Motor neuron (in vitro differentiated cells): ENCODE measurements around the gene FCN2. TPM values are rescaled to one million over a fixed set of nuclear protein-coding genes. Genes with fewer than 3 reads are reported as not detected.

Source experiments
- ATAC-seq, 8 experiments: fragments of 200-7000 bp; cut with Tn5 transposase; replicated peaks in 6 of 8; 2 replicates each; pipeline ENCODE4 v1.8.0; 2021; ENCODE audit warnings: mild to moderate bottlenecking in 8 of 8, moderate library complexity in 8 of 8
- H3K27ac ChIP-seq, 2 donors: fragments of 250-450 bp; sonication (Bioruptor Pico); 2 replicates each; pipeline ENCODE4 v1.9.0; 2021; ENCODE audit warnings: antibody characterized with exemption in 2 of 2, mild to moderate bottlenecking in 2 of 2, moderate library complexity in 1 of 2
- H3K4me1 ChIP-seq, 2 donors: fragments of 250-450 bp; sonication (Bioruptor Pico); replicated peaks in 1 of 2; 2 replicates each; pipeline ENCODE4 v1.6.1; 2021; ENCODE audit warnings: antibody characterized with exemption in 2 of 2, mild to moderate bottlenecking in 2 of 2, moderate library complexity in 1 of 2
- H3K4me3 ChIP-seq, 5 donors: fragments of 250-450 bp; sonication (Bioruptor Pico); 2 replicates each; pipeline ENCODE4 v1.9.0; 2021; ENCODE audit warnings: antibody characterized with exemption in 5 of 5, mild to moderate bottlenecking in 5 of 5, moderate library complexity in 4 of 5
- WGBS, 10 experiments: fragments of 450-650 bp; shearing (Covaris generic); methylation state at CpG; one replicate each; pipeline ENCODE4 v1.0.0; 2022; 5-methylcytosine and 5-hydroxymethylcytosine counted together
- in situ Hi-C, 9 experiments: fragments of 400-800 bp; cut with MboI; loops; one replicate each; pipeline ENCODE4 v1.15.0; 2021; ENCODE audit warnings: low sequenced_read_pairs in 9 of 9, low pct_unique_long_range_greater_than_20kb in 2 of 9; ENCODE audit not compliant: unreplicated experiment in 9 of 9
- total RNA-seq, 8 experiments: library from RNA; unstranded; fragments of 300-600 nt; gene quantifications; 2 replicates each; pipeline versions ENCODE4 v1.2.3 to v1.2.4, GENCODE V29; 2022

FCN2 gene
- total RNA-seq, 8 experiments from 2014 or later, result 0.21 TPM; not detected in 7

DNA sequence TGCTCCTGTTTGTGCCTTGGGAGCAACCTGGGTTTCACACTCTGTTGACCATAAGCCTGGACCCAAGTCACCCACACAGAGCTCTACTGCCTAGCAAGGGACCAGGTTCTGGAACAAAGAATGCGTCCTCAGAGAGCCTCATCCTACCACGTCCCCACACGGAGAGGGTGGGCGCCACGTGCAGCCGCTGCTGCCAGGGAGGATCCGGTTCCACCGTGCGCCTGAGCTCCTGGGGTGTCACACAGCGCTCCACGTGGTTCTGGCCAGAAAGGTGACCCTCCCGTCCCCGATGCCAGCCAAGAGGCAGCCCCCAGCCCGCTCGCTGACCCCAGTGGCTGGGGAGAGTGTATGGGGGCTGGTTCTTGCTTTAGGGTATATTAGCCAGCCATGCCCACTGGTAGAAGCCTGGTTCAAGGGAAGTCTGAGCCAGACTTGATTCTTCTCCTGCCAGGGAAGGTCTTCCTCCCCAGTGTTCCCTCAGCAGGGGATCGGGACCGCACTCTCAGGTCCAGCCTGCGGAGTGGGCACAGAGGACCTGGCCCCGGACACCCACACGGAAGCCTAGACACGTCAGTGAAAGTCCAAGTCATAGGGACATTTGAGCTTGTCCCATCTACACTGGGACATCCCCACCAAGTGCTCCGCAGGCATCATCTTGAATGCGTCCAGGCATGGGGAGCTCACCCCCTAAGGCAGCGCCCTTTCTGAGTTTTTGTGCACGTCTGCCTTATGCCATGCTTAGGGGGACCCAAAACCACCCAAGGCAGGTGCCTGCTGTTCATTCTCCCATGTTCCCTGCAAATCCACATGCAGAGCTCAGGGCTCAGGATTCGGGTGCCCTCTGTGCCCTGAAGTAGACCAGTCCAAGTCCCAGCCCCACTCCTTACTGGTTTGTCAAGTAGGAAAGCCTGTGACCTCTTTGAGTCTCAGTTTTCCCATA lies 34.7 kb downstream of the FCN2 start:
- WGBS, 10 experiments, result 12 to 100% (median 81%) methylated on average over 2 to 13 of the region's 26 CpGs; no CpG with 5 or more reads in 5 of the 10 experiments
- in situ Hi-C loops, result no loop called here
- no peak overlapping the region for H3K27ac ChIP-seq
- no peak for ATAC-seq
- H3K4me1 ChIP-seq, result no peaks in the 10 kb centered on the region
- H3K4me3 ChIP-seq, result no peak overlapping the region

DNA sequence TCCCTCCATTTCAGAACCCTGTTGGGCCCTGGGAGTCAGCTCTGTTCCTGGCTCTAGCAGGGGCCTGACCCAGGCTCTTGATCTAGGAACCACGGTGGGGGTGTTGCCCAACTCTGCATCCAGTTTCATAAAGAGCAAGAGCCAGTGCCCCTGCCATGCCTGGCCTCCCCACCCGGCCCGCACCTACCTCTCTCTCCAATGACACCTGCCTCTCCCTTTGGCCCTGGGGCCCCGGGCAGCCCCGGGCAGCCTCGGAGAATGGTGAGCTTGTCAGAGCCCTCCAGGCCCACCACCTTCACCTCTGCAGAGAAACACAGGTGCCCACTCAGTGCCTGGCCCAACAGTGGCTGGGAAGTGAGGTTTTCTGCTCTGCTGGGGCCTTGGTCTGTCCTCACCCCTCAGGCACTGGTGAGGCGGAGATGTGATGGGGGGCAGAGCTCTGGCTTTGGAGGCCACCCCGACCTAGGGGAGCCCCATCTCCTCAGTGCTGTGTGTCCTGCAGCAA lies 35.6 kb downstream of the FCN2 start:
- in situ Hi-C loops, result no loop called here
- H3K27ac ChIP-seq, result no peak overlapping the region
- ATAC-seq, result no peak
- 0 to 58% (median 50%) methylated on average over 1 to 2 of the region's 8 CpGs; no CpG with 5 or more reads in 7 of the 10 experiments for WGBS, 10 experiments
- H3K4me1 ChIP-seq, result no peaks in the 10 kb centered on the region
- no peak overlapping the region for H3K4me3 ChIP-seq

DNA sequence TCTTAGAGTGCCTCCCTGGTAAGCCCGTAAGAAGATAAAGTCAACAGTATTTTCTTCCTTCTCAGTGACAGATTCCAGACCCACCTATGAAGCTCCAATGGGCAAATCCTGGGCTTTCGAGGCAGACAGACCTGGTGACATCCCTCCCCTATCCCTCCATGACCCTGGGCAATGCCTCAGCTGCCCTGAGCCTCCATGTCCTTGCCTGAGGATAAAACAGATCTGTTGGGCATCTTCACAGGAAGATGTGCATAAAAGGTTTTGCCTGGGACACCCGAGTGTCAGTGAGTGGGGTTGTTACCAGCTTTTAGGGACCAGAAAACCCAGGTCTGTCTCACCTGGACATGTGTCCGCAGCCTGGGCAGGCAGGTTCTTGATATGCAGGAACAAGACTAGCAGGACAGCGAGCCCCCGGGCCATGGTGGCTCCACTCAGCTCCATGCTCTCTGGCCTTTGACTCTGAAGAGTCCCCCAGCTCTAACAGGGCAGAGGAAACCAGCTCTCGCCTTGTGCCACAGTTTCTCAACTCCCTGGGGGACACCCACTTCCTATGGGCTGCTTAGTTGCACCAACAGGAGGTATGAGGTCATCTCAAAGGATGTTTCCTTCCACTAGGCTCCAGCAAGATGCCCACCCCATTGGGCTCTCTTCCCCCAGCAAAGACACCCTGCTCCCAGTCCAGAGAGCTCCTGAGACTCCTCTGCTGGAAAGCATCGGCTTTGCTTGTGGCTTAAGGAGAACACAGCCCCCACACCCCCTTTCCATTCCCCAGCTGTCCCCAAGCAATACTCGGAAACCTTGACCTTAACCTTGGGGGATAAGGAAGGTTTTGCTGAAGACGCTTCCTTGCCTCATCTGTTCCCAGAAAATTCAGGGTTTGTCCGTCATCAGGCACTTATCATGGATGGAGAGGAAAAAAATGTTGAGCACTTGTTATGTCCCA lies 37.1 kb downstream of the FCN2 start, which contains the start of gene FCN1:
FCN1 (minus strand) TSS at position 482 of the 943 bp plus-strand sequence; CDS start at position 441, 41 bp downstream.
- 35 to 88% (median 63%) methylated on average over 1 to 5 of the region's 11 CpGs; no CpG with 5 or more reads in 1 of the 10 experiments for WGBS, 10 experiments
- no peaks in the 10 kb centered on the region for H3K4me1 ChIP-seq
- no peak within 1 kb of the TSS for H3K27ac ChIP-seq
- in situ Hi-C loops, result no loop called here
- no peak for ATAC-seq
- no peak within 1 kb of the TSS for H3K4me3 ChIP-seq

DNA sequence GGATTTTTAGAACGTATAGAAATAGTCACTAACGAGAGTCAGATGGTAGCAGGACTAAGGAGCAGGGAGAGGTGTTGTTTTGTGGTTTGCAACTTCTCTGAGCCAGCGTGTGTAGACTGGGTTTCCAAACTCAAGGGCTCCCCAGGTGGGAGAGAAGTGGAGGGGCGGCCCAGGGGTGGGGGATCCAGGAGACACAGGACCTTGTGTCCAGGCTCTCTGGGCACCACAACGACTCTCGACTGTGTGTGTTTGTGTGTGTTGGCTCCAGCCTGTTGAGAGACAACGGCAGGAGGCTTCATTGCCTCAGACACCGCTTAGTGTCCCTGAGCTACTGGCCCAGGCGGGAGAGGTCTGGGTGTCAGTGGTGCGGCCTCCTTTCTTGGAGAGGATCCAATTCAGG lies 38.0 kb downstream of the FCN2 start:
- WGBS, 10 experiments, result 12 to 100% (median 69%) methylated on average over 1 to 6 of the region's 10 CpGs; no CpG with 5 or more reads in 2 of the 10 experiments
- Histone ChIP-seq H3K4me3 (no peak overlapping the region), H3K4me1 (no peaks in the 10 kb centered on the region), H3K27ac (no peak overlapping the region)
- in situ Hi-C loops, result no loop called here
- ATAC-seq, result no peak

DNA sequence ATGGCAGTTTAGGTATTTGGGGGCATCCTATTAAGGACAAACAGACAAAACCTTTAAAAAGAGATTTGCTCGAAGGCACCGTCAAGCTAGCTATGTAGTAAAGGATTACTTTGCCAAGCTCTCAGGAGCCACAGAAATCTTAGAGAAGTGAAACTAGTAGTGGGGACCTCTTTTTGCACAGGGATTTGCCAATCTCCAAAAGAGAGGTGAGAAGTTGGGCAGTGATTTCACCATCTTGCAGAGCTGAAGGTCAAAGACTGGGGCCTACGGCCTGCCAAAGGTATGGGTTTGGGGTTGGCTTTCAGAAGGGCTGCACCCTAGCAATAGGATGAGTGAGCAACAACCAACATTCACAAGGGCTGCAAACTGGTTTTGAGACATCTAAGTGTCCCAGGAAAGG lies 38.7 kb downstream of the FCN2 start:
- Histone ChIP-seq H3K4me3 (no peak overlapping the region), H3K27ac (no peak overlapping the region), H3K4me1 (no peaks in the 10 kb centered on the region)
- no peak for ATAC-seq
- in situ Hi-C loops, result no loop called here
- WGBS, 10 experiments, result 47 to 95% (median 83%) methylated on average over 1 to 3 of the region's 3 CpGs; no CpG with 5 or more reads in 3 of the 10 experiments

DNA sequence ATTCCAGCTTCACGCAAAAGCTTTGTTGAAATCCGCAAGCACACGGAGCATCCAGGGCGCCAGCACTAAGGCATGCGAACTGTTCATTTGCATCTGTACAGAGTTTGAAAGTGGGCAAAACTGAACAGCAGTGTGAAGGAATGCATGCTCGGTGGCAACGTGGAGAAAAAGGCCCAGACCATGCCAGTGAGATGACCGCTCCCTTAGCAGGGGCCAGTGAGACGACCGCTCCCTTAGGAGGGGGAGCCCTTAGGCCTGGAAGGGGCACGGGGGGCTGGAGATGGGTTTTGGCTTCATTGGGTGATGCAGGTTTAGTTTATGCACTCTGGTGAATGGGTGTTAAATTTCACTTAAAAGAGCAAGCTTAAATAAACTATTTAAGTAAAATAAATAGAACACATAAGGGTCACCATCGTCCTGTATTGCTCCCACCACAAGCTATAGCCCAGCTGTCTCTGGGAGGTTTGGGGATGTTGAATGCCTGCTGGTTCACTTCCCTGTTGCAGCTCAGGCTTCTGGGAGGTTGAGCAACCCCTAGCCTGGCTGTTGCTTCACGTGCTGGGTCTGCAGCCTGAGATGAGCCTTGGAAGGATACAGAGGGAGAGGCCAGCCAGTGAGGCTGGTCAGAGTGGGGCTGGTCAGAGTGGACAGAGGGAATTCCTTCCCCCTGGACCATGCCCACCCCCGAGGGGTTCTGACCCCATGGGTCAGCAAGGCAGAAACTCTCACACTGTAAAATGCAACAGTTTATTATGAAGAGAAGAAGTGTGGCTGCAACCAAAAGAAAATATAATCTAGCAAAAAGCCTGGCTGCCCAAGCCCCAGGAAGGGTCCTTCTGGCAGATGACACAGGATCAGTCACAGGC lies 41.7 kb downstream of the FCN2 start:
- Histone ChIP-seq H3K27ac (no peak overlapping the region), H3K4me3 (no peak overlapping the region), H3K4me1 (no peaks in the 10 kb centered on the region)
- WGBS, 10 experiments, result 20 to 86% (median 67%) methylated on average over 1 to 10 of the region's 14 CpGs; no CpG with 5 or more reads in 5 of the 10 experiments
- peak in 1 of 8 experiments; percentile 35 for ATAC-seq
- in situ Hi-C loops, result no loop called here

DNA sequence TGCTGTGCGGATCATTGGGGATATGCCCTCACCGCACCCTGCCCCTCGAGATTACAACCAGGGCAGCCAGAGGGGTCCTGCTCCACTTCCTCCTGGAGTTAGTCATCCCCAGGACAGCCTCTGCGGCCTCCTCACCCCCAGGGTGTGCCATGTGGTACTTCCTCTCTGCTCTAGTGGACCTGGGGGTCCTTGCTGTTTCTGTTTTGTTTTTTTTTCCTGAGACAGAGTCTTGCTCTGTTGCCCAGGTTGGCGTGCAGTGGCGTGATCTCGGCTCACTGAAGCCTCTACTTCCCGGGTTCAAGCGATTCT lies 42.3 kb downstream of the FCN2 start:
- no peak overlapping the region for H3K4me3 ChIP-seq
- ATAC-seq, result no peak
- WGBS, 10 experiments, result 38 to 100% (median 81%) methylated on average over 1 to 2 of the region's 9 CpGs; no CpG with 5 or more reads in 5 of the 10 experiments
- in situ Hi-C loops, result no loop called here
- no peak overlapping the region for H3K27ac ChIP-seq
- no peaks in the 10 kb centered on the region for H3K4me1 ChIP-seq

DNA sequence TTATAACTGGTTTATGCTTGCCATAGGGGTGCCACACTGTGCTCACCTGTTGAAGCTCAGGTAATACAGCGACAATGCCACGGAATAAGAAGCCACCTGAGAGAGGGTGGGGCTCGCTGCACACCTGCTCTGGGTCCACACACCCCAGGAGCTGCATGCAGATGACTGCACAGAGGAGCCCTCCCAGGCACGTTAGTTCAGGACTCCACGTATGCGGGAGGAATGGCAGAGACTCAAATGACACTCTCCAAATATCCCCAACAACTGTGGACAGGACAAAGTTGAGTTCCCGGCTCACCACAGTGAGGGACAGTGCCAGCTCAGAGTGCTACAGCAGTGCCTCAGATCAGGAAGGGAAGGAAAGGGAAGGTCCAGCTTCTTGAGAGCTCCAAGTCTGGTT lies 42.9 kb downstream of the FCN2 start:
- in situ Hi-C loops, result no loop called here
- no peak for ATAC-seq
- 8 to 83% (median 76%) methylated on average over 1 to 6 of the region's 7 CpGs; no CpG with 5 or more reads in 4 of the 10 experiments for WGBS, 10 experiments
- H3K4me3 ChIP-seq, result no peak overlapping the region
- no peaks in the 10 kb centered on the region for H3K4me1 ChIP-seq
- no peak overlapping the region for H3K27ac ChIP-seq

DNA sequence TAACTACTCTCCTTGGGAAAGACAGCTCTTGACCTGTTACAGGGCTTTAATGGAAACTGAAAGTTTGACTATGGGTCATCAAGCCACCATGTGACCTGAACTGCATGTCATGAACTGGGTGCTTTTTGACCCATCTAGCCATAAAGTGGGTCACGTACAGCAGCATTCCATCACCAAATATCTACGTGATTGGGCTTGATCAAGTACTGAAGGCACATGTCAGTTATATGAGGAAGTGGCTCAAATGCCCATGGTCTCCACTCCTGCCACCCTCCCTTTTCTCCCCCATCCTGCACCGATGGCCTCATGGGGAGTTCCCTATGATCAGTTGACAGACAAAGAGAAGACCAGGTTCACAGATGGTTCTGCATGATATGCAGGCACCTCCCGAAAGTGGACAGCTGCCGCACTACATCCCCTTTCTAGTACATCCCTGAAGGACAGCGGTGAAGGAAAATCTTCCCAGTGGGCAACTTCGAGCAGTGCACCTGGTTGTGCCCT lies 44.5 kb downstream of the FCN2 start:
- no peaks in the 10 kb centered on the region for H3K4me1 ChIP-seq
- no peak for ATAC-seq
- in situ Hi-C loops, result no loop called here
- WGBS, 10 experiments, result 20 to 100% (median 63%) methylated on average over 1 to 5 of the region's 7 CpGs; no CpG with 5 or more reads in 1 of the 10 experiments
- H3K4me3 ChIP-seq, result no peak overlapping the region
- no peak overlapping the region for H3K27ac ChIP-seq

DNA sequence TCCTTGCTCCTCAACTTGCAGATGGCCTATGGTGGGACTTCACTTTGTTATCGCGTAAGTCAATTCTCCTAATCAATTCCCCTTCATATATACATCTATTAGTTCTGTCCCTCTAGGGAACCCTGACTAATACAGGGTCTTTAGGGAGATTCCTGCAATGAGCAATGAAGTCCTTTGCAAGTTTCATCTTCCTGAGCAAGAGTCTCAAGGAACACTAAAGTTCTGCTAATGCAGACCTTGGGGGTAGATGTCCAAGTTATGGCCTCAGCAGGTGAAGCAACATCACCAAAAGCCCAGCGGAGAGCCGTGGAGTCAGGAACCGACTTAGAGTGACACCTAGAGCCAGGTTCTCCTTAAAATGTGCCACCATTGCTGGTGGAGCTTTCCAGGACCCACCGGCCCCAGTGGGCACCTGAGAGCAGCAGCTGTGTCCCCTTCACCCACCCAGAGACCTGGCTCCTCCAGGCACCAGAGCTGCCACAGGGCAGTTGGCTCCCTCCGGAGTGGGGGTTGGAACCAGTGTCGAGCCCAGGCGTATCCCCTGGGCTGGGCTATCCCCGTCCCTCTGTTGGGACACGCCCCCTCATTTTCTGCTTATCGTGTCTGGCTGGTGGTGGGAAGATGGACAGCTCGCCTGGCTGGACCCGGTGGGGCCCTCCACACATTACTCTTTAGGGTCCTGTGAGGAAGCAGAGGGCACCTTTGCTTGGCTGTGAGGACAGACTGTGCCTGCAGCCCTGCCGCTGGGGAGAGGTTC lies 48.0 kb downstream of the FCN2 start:
- peak in 1 of 8 experiments; percentile 43 for ATAC-seq
- in situ Hi-C loops, result no loop called here
- Histone ChIP-seq H3K4me1 (no peaks in the 10 kb centered on the region), H3K4me3 (no peak overlapping the region), H3K27ac (no peak overlapping the region)
- 70 to 100% (median 81%) methylated on average over 1 to 8 of the region's 15 CpGs; no CpG with 5 or more reads in 3 of the 10 experiments for WGBS, 10 experiments
